Thymus (tissue), 11 donors: ENCODE data around the gene FAM43B. TPM values are rescaled to one million over a fixed set of nuclear protein-coding genes. Genes with fewer than 3 reads are reported as not detected.

Experiments
- DNase-seq, 9 donors: peaks; one replicate each; pipeline ENCODE4 v3.0.0-alpha.2; 2013; ENCODE audit warnings: low spot score in 9 of 9, low read depth in 6 of 9, missing footprints in 1 of 9
- H3K27ac ChIP-seq, 2 donors: one replicate each; pipeline ENCODE4 v1.5.1; 2013; ENCODE audit warnings: control low read depth in 1 of 2, low read depth in 1 of 2, low read length in 1 of 2, mild to moderate bottlenecking in 1 of 2, moderate library complexity in 1 of 2
- H3K27me3 ChIP-seq, 2 donors: one replicate each; pipeline ENCODE4 v1.5.1; 2013; ENCODE audit warnings: low read length in 1 of 2; ENCODE audit not compliant: control insufficient read depth in 2 of 2, insufficient read depth in 1 of 2
- H3K36me3 ChIP-seq, 2 donors: one replicate each; pipeline ENCODE4 v1.5.1; 2013; ENCODE audit warnings: low read length in 1 of 2, mild to moderate bottlenecking in 1 of 2, moderate library complexity in 1 of 2; ENCODE audit not compliant: control insufficient read depth in 2 of 2, insufficient read depth in 2 of 2
- H3K4me1 ChIP-seq, 2 donors: one replicate each; pipeline ENCODE4 v1.5.1; 2013; ENCODE audit warnings: low read length in 2 of 2; ENCODE audit not compliant: control insufficient read depth in 2 of 2, insufficient read depth in 2 of 2
- H3K4me3 ChIP-seq, 2 donors: one replicate each; pipeline ENCODE4 v1.5.1; 2013; ENCODE audit warnings: low read length in 2 of 2, control low read depth in 1 of 2, mild to moderate bottlenecking in 1 of 2
- H3K9me3 ChIP-seq, 2 donors: one replicate each; pipeline ENCODE4 v1.5.1; 2013; ENCODE audit warnings: low read length in 1 of 2, mild to moderate bottlenecking in 1 of 2; ENCODE audit not compliant: control insufficient read depth in 2 of 2, insufficient read depth in 1 of 2
- WGBS: extraction: QIAGEN DNeasy Blood & Tissue Kit; methylation state at CpG from one replicate; pipeline ENCODE4 v1.1.7; 2013; 5-methylcytosine and 5-hydroxymethylcytosine counted together
- polyA plus RNA-seq: library from polyadenylated mRNA; stranded (reverse); fragments of 200-250 nt; gene quantifications from one replicate; pipeline ENCODE4 v1.2.3, GENCODE V29; 2013
- total RNA-seq: library from RNA; stranded (reverse); fragments of 120-200 nt; gene quantifications from one replicate; pipeline ENCODE4 v1.2.4, GENCODE V29; 2013
- donor health status: healthy.

The FAM43B gene
- total and polyA plus RNA-seq, 2 donors, result 0.09 to 0.32 TPM

- Histone ChIP-seq H3K27me3 (peaks cover 0 to 3% of the 10 kb centered on the region in 2 donors), H3K4me1 (no peaks in the 10 kb centered on the region), H3K27ac (no peak overlapping the region), H3K9me3 (no peaks in the 10 kb centered on the region), H3K4me3 (no peak overlapping the region), H3K36me3 (no peaks in the 10 kb centered on the region)
- no peak for DNase-seq
- 86% methylated on average over 6 of the region's 6 CpGs for WGBS
Observed at GRCh38 chr1:20596106-20596505, 43.7 kb downstream of the FAM43B start.

- Histone ChIP-seq H3K27me3 (no peaks in the 10 kb centered on the region), H3K36me3 (no peaks in the 10 kb centered on the region), H3K27ac (no peak overlapping the region), H3K4me1 (no peaks in the 10 kb centered on the region), H3K4me3 (no peak overlapping the region), H3K9me3 (no peaks in the 10 kb centered on the region)
- 14% methylated on average over 3 of the region's 3 CpGs for WGBS
- no peak for DNase-seq
Observed at GRCh38 chr1:20597650-20598049, 45.3 kb downstream of the FAM43B start.

- WGBS, result 94% methylated on average over 5 of the region's 5 CpGs
- H3K4me3 ChIP-seq, result no peak overlapping the region
- no peaks in the 10 kb centered on the region for H3K27me3 ChIP-seq
- H3K36me3 ChIP-seq, result no peaks in the 10 kb centered on the region
- H3K4me1 ChIP-seq, result no peaks in the 10 kb centered on the region
- no peak for DNase-seq
- no peaks in the 10 kb centered on the region for H3K9me3 ChIP-seq
- H3K27ac ChIP-seq, result no peak overlapping the region
Observed at GRCh38 chr1:20600156-20600555, 47.8 kb downstream of the FAM43B start.

GRCh38 chr1:20601129-20601825 lies 48.9 kb downstream of the FAM43B start:
- WGBS, result 55% methylated on average over 5 of the region's 5 CpGs
- no peaks in the 10 kb centered on the region for H3K36me3 ChIP-seq
- no peak for DNase-seq

GRCh38 chr1:20602851-20603450 lies 50.6 kb downstream of the FAM43B start:
- H3K27ac ChIP-seq, result no peak overlapping the region
- H3K9me3 ChIP-seq, result no peaks in the 10 kb centered on the region
- no peaks in the 10 kb centered on the region for H3K4me1 ChIP-seq
- H3K4me3 ChIP-seq, result no peak overlapping the region
- H3K36me3 ChIP-seq, result no peaks in the 10 kb centered on the region
- no peak for DNase-seq
- no peaks in the 10 kb centered on the region for H3K27me3 ChIP-seq
- 97% methylated on average over 4 of the region's 4 CpGs for WGBS

More at GRCh38 chr1:20601129-20601825, 48.9 kb downstream of the FAM43B start:
- no peaks in the 10 kb centered on the region for H3K4me1 ChIP-seq
- no peak overlapping the region for H3K27ac ChIP-seq
- no peaks in the 10 kb centered on the region for H3K9me3 ChIP-seq
- no peak overlapping the region for H3K4me3 ChIP-seq
- H3K27me3 ChIP-seq, result no peaks in the 10 kb centered on the region

- Histone ChIP-seq H3K27me3 (no peaks in the 10 kb centered on the region), H3K27ac (no peak overlapping the region), H3K9me3 (no peaks in the 10 kb centered on the region), H3K36me3 (no peaks in the 10 kb centered on the region), H3K4me1 (no peaks in the 10 kb centered on the region), H3K4me3 (no peak overlapping the region)
- no peak for DNase-seq
- 96% methylated on average over 9 of the region's 9 CpGs for WGBS
Observed at GRCh38 chr1:20603504-20604464, 51.4 kb downstream of the FAM43B start.

Other genes starting within 250 kb of the FAM43B start
- 0.42 TPM for gene CAMK2N1, start 66.4 kb upstream of the FAM43B start, total RNA-seq
- 11.1 TPM for gene CAMK2N1, start 66.4 kb upstream of the FAM43B start, polyA plus RNA-seq
- gene MUL1, start 44.4 kb upstream of the FAM43B start, total RNA-seq, result 14.5 TPM
- 9.3 TPM for gene MUL1, start 44.4 kb upstream of the FAM43B start, polyA plus RNA-seq
- gene CDA, start 36.5 kb downstream of the FAM43B start, total RNA-seq, result 0.33 TPM
- 2.8 TPM for gene CDA, start 36.5 kb downstream of the FAM43B start, polyA plus RNA-seq
- 16.6 TPM for gene PINK1, start 80.9 kb downstream of the FAM43B start, total RNA-seq
- 51.7 TPM for gene PINK1, start 80.9 kb downstream of the FAM43B start, polyA plus RNA-seq
- gene DDOST, start 108.8 kb downstream of the FAM43B start, total RNA-seq, result 121 TPM
- 93.0 TPM for gene DDOST, start 108.8 kb downstream of the FAM43B start, polyA plus RNA-seq
- 0.85 TPM for gene KIF17, start 165.4 kb downstream of the FAM43B start, total RNA-seq
- 1.0 TPM for gene KIF17, start 165.4 kb downstream of the FAM43B start, polyA plus RNA-seq
- gene SH2D5, start 180.1 kb downstream of the FAM43B start, total RNA-seq, result 0.14 TPM
- 1.4 TPM for gene SH2D5, start 180.1 kb downstream of the FAM43B start, polyA plus RNA-seq
- 172 TPM for gene HP1BP3, start 234.7 kb downstream of the FAM43B start, total RNA-seq
- gene HP1BP3, start 234.7 kb downstream of the FAM43B start, polyA plus RNA-seq, result 123 TPM